ENCODE measurements around the gene ATXN7L1. TPM values are rescaled to one million over a fixed set of nuclear protein-coding genes. Genes with fewer than 3 reads are reported as not detected.
A peak's percentile ranks its signal among the peaks of the same experiment; 100 is the strongest.
"Not testable (repeated sequence)": the region's sequence is repeated elsewhere in the genome, so short reads cannot be mapped to it uniquely, and the experiment has no call there.

Gene ATXN7L1
- polyA plus RNA-seq, 1 donor from 2014 or later, result 17.8 TPM

GRCh38 chr7:105600720-105601550, 275.5 kb downstream of the ATXN7L1 start:
- Mint-ChIP-seq H3K36me3 (no peaks in the 10 kb centered on the region), H3K4me1 (peaks cover 0 to 10% (median 2%) of the 10 kb centered on the region in 3 donors), H3K9me3 (no peaks in the 10 kb centered on the region), H3K27ac (peak overlapping the region in 1 of 3 donors; percentile 11), H3K27me3 (no peaks in the 10 kb centered on the region), H3K4me3 (no peak overlapping the region)

DNA sequence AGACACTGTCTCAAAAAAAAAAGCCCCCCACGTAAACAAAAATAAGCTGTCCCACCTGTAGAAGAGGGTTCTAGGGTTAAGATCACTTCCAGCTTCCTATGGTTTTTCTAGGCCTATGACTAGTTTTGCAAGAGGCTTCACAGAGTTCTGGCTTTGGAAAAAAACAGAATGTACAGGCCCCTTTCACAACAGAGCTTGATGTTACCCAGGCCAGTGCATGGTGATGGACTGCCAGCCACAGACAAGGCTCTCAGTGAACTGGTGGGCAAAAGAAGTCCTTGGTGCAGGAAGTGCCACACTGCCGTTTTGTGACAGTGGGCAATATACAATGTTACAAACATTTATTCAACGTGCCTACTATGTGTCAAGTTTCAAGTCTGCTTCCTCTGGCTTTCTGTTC, 276.8 kb downstream of the ATXN7L1 start:
- no peaks in the 10 kb centered on the region for H3K36me3 Mint-ChIP-seq
- H3K4me3 Mint-ChIP-seq, result no peak overlapping the region
- no peaks in the 10 kb centered on the region for H3K27me3 Mint-ChIP-seq
- no peaks in the 10 kb centered on the region for H3K9me3 Mint-ChIP-seq
- peaks cover 0 to 10% (median 2%) of the 10 kb centered on the region in 3 donors for H3K4me1 Mint-ChIP-seq
- H3K27ac Mint-ChIP-seq, result no peak overlapping the region

- not testable (repeated sequence) for H3K27ac Mint-ChIP-seq, H3K36me3 Mint-ChIP-seq, H3K9me3 Mint-ChIP-seq, H3K4me3 Mint-ChIP-seq, H3K27me3 Mint-ChIP-seq
- H3K4me1 Mint-ChIP-seq, result peaks cover 0 to 12% (median 2%) of the 10 kb centered on the region in 3 donors
These were observed 277.3 kb downstream of the ATXN7L1 start for GRCh38 chr7:105599080-105599479.

DNA sequence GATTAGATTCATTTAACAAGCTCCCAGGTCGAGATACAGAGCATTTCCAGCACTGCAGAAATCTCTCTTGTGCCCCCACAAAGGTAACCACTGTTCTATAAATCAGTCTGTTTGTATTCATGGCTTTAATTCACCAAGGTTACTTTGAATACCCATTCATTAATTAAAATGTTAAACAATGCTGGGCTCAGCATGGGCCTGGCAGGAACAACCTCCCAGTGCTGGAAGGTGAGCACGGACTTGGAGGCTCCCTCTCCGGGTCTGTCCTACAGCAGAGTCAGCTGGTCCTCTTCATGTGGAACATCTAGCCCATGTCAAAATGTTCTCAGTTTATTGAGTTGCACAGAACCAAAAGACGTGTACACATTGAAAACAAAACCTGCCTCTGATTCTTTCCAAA, 279.5 kb downstream of the ATXN7L1 start:
- Mint-ChIP-seq H3K9me3 (no peaks in the 10 kb centered on the region), H3K4me1 (peaks cover 4 to 25% (median 10%) of the 10 kb centered on the region in 3 donors), H3K36me3 (no peaks in the 10 kb centered on the region), H3K4me3 (peak overlapping the region in 1 of 4 donors; percentile 3), H3K27me3 (no peaks in the 10 kb centered on the region), H3K27ac (peak overlapping the region in 1 of 3 donors; percentile 3)

DNA sequence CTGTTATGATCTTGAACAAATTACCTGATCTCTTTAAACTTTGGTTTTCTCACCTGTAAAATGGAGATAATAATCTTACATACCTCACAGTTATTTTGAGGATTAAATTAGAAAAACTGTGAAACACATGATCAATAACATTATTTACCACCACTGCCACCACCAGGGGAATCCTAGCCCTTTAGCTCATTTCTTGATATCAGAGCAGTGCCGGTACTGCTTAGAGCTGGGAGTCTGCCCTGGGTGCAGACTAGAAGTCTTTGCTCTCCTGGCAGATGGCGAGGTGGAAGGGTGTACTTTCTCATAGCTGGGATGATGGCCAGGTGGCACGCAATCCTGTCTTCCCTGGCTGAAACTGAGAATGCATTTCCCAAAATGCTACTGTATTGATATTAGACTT, 282.4 kb downstream of the ATXN7L1 start:
- Mint-ChIP-seq H3K27me3 (no peaks in the 10 kb centered on the region), H3K9me3 (no peaks in the 10 kb centered on the region), H3K4me3 (peak overlapping the region; percentile 70 to 80 (median 74)), H3K27ac (peak overlapping the region in 2 of 3 donors; percentile 69 to 91), H3K36me3 (no peaks in the 10 kb centered on the region), H3K4me1 (peaks cover 13 to 32% (median 15%) of the 10 kb centered on the region in 3 donors)

DNA sequence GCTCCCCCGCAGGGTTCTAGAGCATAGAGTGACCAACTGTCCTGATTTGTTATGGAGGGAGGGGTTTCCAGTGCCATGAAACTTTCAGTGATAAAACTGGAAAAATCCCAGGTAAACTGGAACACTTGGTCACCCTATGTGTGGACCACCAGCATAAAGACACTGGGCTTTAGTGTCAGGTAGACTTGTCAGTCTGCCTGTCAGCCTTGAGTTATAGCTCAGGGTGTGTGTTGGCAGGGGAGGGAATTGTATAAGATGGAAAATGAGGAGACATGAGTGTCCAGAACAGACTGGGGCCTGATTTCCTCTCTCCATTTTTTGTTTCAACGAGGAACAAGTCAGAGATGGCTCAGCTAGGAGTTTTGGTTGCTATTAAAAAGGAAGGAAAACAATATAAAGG, 284.9 kb downstream of the ATXN7L1 start:
- H3K27me3 Mint-ChIP-seq, result no peaks in the 10 kb centered on the region
- no peaks in the 10 kb centered on the region for H3K9me3 Mint-ChIP-seq
- peaks cover 2% of the 10 kb centered on the region for H3K36me3 Mint-ChIP-seq
- H3K4me3 Mint-ChIP-seq, result peak overlapping the region in 1 of 4 donors; percentile 56
- H3K4me1 Mint-ChIP-seq, result peaks cover 27 to 43% (median 33%) of the 10 kb centered on the region in 3 donors
- H3K27ac Mint-ChIP-seq, result peak overlapping the region in 1 of 3 donors; percentile 91

- Mint-ChIP-seq H3K4me1 (peaks cover 32 to 48% (median 37%) of the 10 kb centered on the region in 3 donors), H3K4me3 (no peak overlapping the region), H3K36me3 (peaks cover 2% of the 10 kb centered on the region), H3K27ac (no peak overlapping the region), H3K27me3 (no peaks in the 10 kb centered on the region), H3K9me3 (no peaks in the 10 kb centered on the region)
These were observed 285.6 kb downstream of the ATXN7L1 start for GRCh38 chr7:105590793-105591192.

- Mint-ChIP-seq H3K27ac (peak overlapping the region in 2 of 3 donors; percentile 25 to 50), H3K36me3 (peaks cover 2% of the 10 kb centered on the region), H3K4me1 (peaks cover 32 to 56% (median 39%) of the 10 kb centered on the region in 3 donors), H3K4me3 (peak overlapping the region in 3 of 4 donors; percentile 5 to 83 (median 39)), H3K9me3 (no peaks in the 10 kb centered on the region), H3K27me3 (no peaks in the 10 kb centered on the region)
These were observed 286.9 kb downstream of the ATXN7L1 start for GRCh38 chr7:105589356-105590077.

DNA sequence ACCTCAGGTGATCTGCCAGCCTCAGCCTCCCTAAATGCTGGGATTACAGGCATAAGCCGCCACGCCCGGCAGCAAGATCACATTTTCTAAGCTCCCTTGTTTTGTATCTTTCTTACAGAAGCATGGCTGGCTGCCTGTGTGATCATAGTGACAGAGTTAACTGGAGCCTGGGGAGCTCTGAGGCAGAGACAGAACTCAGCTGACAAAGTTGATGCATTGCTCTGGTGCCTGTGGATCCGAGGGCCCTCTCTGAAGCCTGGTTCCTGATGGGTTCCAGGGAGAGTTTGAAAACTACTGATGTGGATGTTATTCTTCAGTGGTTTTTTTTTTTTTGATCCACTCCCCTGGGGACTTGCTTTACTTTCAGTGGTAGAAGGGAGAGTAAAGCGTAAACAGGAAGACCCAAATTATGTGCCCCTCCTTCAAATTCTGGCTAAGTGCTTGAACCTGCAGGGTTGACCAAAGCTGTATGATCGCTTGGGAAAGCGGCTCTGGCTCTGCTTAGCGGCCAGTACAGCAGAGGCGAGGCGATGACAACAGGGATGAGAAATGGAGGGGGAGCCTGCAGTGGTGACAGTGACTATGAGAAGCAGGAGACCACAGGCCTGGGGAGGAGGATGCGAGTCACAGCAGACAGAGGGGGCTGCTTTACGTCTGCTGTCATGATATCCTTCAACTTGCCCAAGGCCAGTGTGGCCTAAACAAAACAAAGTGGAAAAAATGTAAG, 288.3 kb downstream of the ATXN7L1 start:
- Mint-ChIP-seq H3K9me3 (peaks cover 0 to 3% (median 0%) of the 10 kb centered on the region in 3 donors), H3K27me3 (no peaks in the 10 kb centered on the region), H3K27ac (peak overlapping the region in 2 of 3 donors; percentile 14 to 82), H3K4me1 (peaks cover 26 to 43% (median 35%) of the 10 kb centered on the region in 3 donors), H3K36me3 (peaks cover 2% of the 10 kb centered on the region), H3K4me3 (peak overlapping the region in 3 of 4 donors; percentile 40 to 89 (median 78))

DNA sequence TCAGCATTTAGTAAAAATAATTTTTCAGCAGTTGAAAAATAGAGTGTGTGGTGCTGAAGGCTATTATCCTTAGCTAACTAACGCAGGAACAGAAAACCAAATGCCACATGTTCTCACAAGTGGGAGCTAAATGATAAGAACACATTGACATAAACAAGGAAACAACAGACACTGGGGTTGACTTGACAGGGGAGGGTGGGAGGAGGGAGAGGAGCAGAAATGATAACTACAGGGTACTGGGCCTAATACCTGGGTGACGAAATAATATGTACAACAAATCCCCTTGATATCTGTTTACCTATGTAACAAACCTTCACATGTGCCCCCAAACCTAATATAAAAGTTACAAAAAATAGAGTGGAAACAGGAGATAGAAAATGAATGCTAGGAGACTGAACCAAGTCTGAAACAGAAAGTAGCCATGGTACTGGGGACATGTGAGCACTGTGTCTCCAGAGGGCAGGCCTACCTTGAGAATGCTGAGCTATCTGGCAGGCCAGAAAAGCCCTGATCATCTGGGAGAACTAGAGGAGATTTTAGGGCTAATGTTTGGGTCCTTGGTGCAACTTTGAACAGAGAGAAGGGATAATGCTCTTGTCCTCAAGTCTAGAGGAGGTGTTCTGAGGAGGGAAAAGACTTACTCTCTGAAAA, 290.4 kb downstream of the ATXN7L1 start:
- Mint-ChIP-seq H3K4me1 (peaks cover 26 to 47% (median 36%) of the 10 kb centered on the region in 3 donors), H3K27ac (peak overlapping the region in 2 of 3 donors; percentile 73 to 81), H3K36me3 (peaks cover 2% of the 10 kb centered on the region), H3K9me3 (peaks cover 0 to 3% (median 0%) of the 10 kb centered on the region in 3 donors), H3K27me3 (no peaks in the 10 kb centered on the region), H3K4me3 (peak overlapping the region in 2 of 4 donors; percentile 59 to 60)

GRCh38 chr7:105584165-105584564, 292.2 kb downstream of the ATXN7L1 start:
- peaks cover 0 to 3% (median 0%) of the 10 kb centered on the region in 3 donors for H3K9me3 Mint-ChIP-seq
- H3K36me3 Mint-ChIP-seq, result peaks cover 2% of the 10 kb centered on the region
- no peak overlapping the region for H3K27ac Mint-ChIP-seq
- H3K4me3 Mint-ChIP-seq, result no peak overlapping the region
- peaks cover 2% of the 10 kb centered on the region for H3K27me3 Mint-ChIP-seq
- peaks cover 22 to 41% (median 29%) of the 10 kb centered on the region in 3 donors for H3K4me1 Mint-ChIP-seq

DNA sequence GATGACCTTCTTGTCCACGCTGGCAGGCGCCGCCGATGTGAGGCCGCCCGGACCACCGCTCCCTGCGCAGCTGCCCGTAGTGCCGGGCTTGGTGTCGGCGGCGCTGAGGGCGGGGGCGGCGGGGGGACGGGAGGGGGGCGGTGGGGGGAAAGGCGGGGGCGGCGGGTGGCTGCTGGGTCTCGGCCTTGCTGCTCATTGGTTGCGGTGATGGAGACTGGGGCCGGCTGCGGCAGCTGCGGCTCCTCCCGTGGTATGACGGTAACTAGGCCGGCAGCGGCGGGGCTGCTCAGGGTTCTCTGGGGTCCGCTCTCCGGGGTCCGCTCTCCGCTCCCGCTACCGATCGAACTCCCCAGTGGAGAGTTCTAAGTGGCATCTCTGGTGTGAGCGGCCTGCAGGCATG, 293.3 kb downstream of the ATXN7L1 start:
- peaks cover 0 to 3% (median 0%) of the 10 kb centered on the region in 3 donors for H3K9me3 Mint-ChIP-seq
- peak overlapping the region in 1 of 3 donors; percentile 24 for H3K27ac Mint-ChIP-seq
- peaks cover 17 to 35% (median 22%) of the 10 kb centered on the region in 3 donors for H3K4me1 Mint-ChIP-seq
- peaks cover 3% of the 10 kb centered on the region for H3K36me3 Mint-ChIP-seq
- H3K4me3 Mint-ChIP-seq, result no peak overlapping the region
- peaks cover 2% of the 10 kb centered on the region for H3K27me3 Mint-ChIP-seq

DNA sequence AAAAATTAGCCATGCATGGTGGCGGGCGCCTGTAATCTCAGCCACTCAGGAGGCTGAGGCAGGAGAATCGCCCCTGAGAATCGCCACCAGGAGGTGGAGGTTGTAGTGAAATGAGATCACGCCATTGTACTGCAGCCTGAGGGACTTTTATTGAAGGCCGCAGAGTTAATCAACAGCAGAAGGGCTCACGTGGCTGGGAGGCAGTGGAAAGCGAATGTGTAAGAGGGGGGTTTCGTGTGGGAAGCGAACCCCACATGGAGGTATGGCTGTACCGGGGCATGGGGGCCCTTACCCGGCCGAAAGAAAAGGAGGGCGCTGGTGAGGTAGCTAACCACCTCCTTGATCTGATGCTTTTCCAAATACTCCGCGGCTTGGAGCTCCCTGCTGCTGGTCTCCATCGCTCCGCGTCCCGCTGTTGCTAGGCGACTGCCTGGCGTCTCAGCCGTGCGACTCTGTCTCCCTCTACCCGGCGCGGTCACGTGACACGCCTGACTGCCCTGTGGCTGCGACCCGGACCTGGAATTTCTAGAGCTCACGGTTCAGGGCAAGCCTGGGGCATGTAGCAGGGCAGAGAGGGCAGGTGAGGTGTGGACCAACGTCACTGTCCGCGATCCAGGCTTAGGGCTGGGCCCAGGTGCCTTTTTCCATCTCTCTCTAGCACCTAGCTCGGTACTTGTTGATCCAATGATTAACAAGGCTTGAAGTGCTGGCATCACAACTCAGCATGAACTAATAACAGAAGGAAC, 295.2 kb downstream of the ATXN7L1 start, which contains the start of gene EFCAB10:
Gene EFCAB10, minus strand, starts transcription at position 428 of the 746 bp plus-strand sequence. Its CDS starts 30 bp downstream, at position 398.
- Mint-ChIP-seq H3K27me3 (peaks cover 2% of the 10 kb centered on the region), H3K4me1 (peaks cover 5 to 18% (median 7%) of the 10 kb centered on the region in 3 donors), H3K9me3 (peaks cover 0 to 3% (median 0%) of the 10 kb centered on the region in 3 donors), H3K36me3 (peaks cover 3% of the 10 kb centered on the region), H3K4me3 (peak within 1 kb of the TSS; percentile 70 to 84 (median 74)), H3K27ac (peak within 1 kb of the TSS in 1 of 3 donors; percentile 20)

Measured in IgD-negative memory B cell (primary cell).